ENCODE results near the gene NFIA. TPM values are rescaled to one million over a fixed set of nuclear protein-coding genes. Genes with fewer than 3 reads are reported as not detected.

The NFIA gene
- total and polyA plus RNA-seq, 4 experiments from 2014 or later: 5.1 to 7.3 (median 6.7) TPM

DNA sequence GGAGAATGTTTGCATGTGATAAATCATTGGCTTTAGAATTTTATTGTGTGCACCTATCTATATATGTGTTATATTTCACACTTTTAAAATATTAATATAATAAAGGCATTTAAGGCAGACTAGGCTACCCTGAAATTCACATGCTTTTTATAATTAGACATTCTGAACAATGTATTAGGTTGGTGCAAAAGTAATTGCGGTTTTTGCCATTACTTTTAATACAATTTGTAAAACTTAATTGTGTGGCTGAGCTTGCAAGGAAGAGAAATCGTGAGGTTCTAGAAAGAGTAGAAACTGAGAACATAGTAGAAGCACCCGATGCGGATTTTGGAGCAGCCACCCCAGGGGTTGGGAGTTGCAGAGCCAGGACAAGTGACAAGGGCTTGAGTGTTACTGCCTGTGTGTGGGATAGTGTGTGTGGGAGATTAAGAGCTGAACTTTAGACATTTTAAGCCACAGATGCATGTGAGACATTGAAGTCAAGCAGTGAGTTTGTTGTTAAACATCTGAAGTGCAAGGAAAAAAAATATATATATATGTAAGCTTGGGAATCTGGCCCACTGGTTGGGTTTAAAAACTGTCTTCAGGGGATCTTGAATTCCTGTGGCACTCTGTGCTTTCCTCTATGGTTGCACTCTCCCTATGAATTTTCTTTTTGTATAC is 398.0 kb downstream of the NFIA start:
- no peaks in the 10 kb centered on the region for H3K36me3 ChIP-seq (ENCODE audit: insufficient read depth, low read length)

DNA sequence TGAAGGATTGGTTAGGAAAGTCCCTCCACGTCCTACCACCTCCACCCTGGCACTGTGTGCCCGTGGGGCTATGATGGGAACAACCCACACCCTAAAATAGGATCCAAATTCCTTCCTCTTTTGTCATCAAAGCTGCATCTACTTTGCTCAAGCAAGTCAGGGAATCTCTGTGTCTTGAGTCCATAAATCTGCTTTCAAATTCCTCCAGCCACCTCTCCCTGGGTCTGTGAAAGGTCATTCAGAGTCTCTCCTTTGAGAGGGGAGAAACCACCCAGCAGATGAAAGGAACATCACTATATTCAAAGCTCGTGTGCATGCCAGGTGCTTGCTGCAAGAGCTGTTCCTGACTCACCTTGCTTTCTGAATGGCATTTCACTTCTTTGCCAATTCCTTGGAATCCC is 399.0 kb downstream of the NFIA start:
- H3K4me1 Mint-ChIP-seq: no peaks in the 10 kb centered on the region
- intact Hi-C loops (cut with micrococcal nuclease): no loop called here
- H3K4me1 ChIP-seq (ENCODE audit: insufficient read depth, low read length): no peaks in the 10 kb centered on the region
- H3K9me3 ChIP-seq (ENCODE audit: control insufficient read depth in 1 of 2, low read length in 2 of 2): no peaks in the 10 kb centered on the region
- no peak overlapping the region for H3K27ac ChIP-seq (ENCODE audit: low read depth, low read length)
- no peak overlapping the region for H3K4me3 Mint-ChIP-seq
- peaks cover 0 to 2% (median 0%) of the 10 kb centered on the region in 8 donors for H3K9me3 Mint-ChIP-seq
- no peak for DNase-seq
- no peaks in the 10 kb centered on the region for H3K27me3 ChIP-seq (ENCODE audit: insufficient read depth, low read length)
- H3K27ac Mint-ChIP-seq: no peak overlapping the region
- ChIA-PET POLR2A (ENCODE audit: partially characterized antibody) (no interaction called here), CTCF (ENCODE audit: partially characterized antibody) (no interaction called here)
- H3K36me3 ChIP-seq (ENCODE audit: insufficient read depth, low read length): no peaks in the 10 kb centered on the region
- H3K27me3 Mint-ChIP-seq: peaks cover 9 to 15% of the 10 kb centered on the region in 2 donors
- no peaks in the 10 kb centered on the region for H3K36me3 Mint-ChIP-seq
- H3K4me3 ChIP-seq (ENCODE audit: low read length in 2 of 2): no peak overlapping the region

More for the DNA sequence above, 398.0 kb downstream of the NFIA start:
- H3K27ac Mint-ChIP-seq: no peak overlapping the region
- H3K4me1 Mint-ChIP-seq: no peaks in the 10 kb centered on the region
- no peak overlapping the region for H3K4me3 ChIP-seq (ENCODE audit: low read length in 2 of 2)
- H3K27me3 ChIP-seq (ENCODE audit: insufficient read depth, low read length): no peaks in the 10 kb centered on the region
- intact Hi-C loops (cut with micrococcal nuclease): no loop called here
- H3K27me3 Mint-ChIP-seq: peaks cover 10 to 19% of the 10 kb centered on the region in 2 donors
- no peak overlapping the region for H3K4me3 Mint-ChIP-seq
- no peaks in the 10 kb centered on the region for H3K4me1 ChIP-seq (ENCODE audit: insufficient read depth, low read length)
- H3K9me3 Mint-ChIP-seq: peaks cover 0 to 2% (median 0%) of the 10 kb centered on the region in 8 donors
- no peaks in the 10 kb centered on the region for H3K36me3 Mint-ChIP-seq
- DNase-seq: no peak
- H3K27ac ChIP-seq (ENCODE audit: low read depth, low read length): no peak overlapping the region
- no peaks in the 10 kb centered on the region for H3K9me3 ChIP-seq (ENCODE audit: control insufficient read depth in 1 of 2, low read length in 2 of 2)
- POLR2A ChIA-PET (ENCODE audit: partially characterized antibody): no interaction called here
- CTCF ChIA-PET (ENCODE audit: partially characterized antibody): no interaction called here

DNA sequence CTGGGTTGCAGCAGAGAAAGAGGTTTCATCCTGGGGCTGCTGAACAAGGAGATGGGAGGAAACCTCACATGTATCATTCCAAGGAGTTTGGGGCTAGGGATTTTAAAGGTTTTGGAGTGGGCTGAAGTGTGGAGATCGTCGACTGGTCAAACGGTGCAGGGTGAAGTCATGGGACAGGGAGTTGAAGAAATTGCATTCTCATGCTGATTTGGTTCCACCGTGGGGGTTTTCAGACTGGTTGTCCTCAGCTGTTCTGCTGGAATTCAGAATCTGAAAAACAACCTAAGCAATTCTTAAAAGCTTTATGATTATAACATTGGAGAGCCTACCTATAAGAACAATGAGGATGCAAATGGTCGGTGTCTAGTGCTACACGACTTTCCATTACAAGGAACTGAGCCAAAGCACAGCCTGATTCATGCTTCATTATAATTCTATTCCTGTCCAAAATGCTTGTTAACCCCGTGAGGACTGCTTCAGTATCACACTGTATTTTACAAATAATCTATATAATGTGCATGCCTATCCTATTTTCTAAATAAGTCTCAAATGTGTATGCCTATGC is 399.9 kb downstream of the NFIA start:
- H3K27me3 Mint-ChIP-seq: peaks cover 6 to 15% of the 10 kb centered on the region in 2 donors
- Histone ChIP-seq H3K4me1 (ENCODE audit: insufficient read depth, low read length) (no peaks in the 10 kb centered on the region), H3K27ac (ENCODE audit: low read depth, low read length) (no peak overlapping the region), H3K27me3 (ENCODE audit: insufficient read depth, low read length) (no peaks in the 10 kb centered on the region), H3K36me3 (ENCODE audit: insufficient read depth, low read length) (no peaks in the 10 kb centered on the region), H3K4me3 (ENCODE audit: low read length in 2 of 2) (no peak overlapping the region), H3K9me3 (ENCODE audit: control insufficient read depth in 1 of 2, low read length in 2 of 2) (no peaks in the 10 kb centered on the region)
- DNase-seq: no peak
- no peaks in the 10 kb centered on the region for H3K4me1 Mint-ChIP-seq
- ChIA-PET POLR2A (ENCODE audit: partially characterized antibody) (no interaction called here), CTCF (ENCODE audit: partially characterized antibody) (no interaction called here)
- H3K4me3 Mint-ChIP-seq: no peak overlapping the region
- H3K36me3 Mint-ChIP-seq: no peaks in the 10 kb centered on the region
- intact Hi-C loops (cut with micrococcal nuclease): no loop called here
- H3K9me3 Mint-ChIP-seq: peaks cover 0 to 2% (median 0%) of the 10 kb centered on the region in 8 donors
- H3K27ac Mint-ChIP-seq: no peak overlapping the region

DNA sequence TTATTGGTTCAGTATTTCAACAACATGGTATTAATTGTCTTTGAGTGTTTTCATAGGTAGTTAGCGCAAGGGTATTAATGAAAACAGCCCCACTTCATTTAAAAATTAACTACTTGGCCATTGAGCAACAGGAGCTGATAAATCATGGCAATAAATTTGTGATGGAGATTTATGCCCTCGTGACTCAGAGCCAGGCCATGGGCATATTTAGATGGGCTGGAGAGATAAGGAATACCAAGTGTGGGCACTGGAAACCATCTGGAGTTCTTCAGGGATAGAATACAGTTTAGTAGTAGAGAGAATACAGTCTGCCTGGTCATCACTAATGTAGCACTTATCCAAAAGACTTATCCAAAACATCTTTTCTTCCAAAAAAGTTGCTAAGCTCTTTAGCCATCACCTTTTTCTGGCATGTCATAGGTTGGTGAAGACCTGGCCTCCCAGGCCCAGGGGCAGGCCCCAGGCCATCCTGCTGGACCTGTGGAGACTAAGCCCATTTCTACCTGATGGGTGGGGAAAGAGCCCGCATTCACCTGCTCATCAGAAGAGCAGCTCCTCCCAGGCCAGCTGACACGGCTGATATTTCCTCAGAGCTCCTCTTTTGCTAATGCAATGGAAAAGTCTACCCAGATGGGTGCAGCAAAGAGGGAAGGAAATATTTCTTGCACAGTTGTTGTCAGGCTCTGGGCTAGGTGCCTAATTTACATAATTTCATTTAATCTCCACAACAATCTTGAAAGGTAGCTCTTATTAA is 404.6 kb downstream of the NFIA start:
- intact Hi-C loops (cut with micrococcal nuclease): no loop called here
- Mint-ChIP-seq H3K36me3 (no peaks in the 10 kb centered on the region), H3K27ac (no peak overlapping the region), H3K27me3 (peaks cover 3 to 6% of the 10 kb centered on the region in 2 donors), H3K4me1 (no peaks in the 10 kb centered on the region), H3K4me3 (no peak overlapping the region), H3K9me3 (no peaks in the 10 kb centered on the region)
- no peaks in the 10 kb centered on the region for H3K9me3 ChIP-seq (ENCODE audit: control insufficient read depth in 1 of 2, low read length in 2 of 2)
- H3K4me1 ChIP-seq (ENCODE audit: insufficient read depth, low read length): no peaks in the 10 kb centered on the region
- POLR2A ChIA-PET (ENCODE audit: partially characterized antibody): no interaction called here
- DNase-seq: no peak
- CTCF ChIA-PET (ENCODE audit: partially characterized antibody): no interaction called here
- no peak overlapping the region for H3K27ac ChIP-seq (ENCODE audit: low read depth, low read length)
- no peaks in the 10 kb centered on the region for H3K27me3 ChIP-seq (ENCODE audit: insufficient read depth, low read length)
- no peaks in the 10 kb centered on the region for H3K36me3 ChIP-seq (ENCODE audit: insufficient read depth, low read length)
- H3K4me3 ChIP-seq (ENCODE audit: low read length in 2 of 2): no peak overlapping the region

DNA sequence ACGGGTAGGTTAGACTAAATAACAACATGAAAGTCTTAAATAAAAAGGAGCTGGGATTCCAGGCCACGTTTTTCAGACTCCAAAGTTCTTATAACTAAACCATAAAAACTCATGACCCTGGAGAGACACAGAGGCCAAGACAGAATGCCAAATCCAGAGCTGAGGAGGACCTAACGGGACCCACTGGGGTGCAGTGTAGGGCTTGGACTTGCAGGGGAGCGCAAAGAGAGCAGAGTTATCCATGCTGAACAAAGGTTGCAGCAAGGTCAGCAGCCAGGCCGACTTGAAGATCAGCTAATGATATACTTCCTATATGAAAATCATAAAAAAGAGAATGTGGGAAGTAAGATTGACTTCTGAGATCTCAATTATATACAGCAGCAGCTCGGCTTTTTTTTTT is 405.4 kb downstream of the NFIA start:
- H3K36me3 ChIP-seq (ENCODE audit: insufficient read depth, low read length): no peaks in the 10 kb centered on the region
- CTCF ChIA-PET (ENCODE audit: partially characterized antibody): no interaction called here

DNA sequence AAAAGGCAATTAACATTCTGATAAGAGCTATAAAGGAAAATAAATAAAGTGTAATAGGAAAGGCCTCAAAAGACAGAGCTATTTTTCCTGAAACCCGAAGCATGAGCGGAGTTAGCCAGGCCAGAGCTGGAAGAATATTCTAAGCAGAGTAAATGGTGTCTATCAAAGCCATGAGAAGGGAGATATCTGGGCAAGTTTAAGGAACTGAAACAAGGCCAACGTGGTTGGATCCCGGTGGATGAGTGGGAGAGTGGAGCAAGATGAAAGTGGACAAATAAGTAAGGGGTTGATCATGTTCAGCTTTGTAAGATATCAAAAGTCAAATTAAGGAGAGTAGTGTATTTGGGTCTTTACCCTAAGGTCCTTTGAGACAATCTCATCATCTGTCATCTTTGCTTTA is 408.6 kb downstream of the NFIA start:
- Histone ChIP-seq H3K27ac (ENCODE audit: low read depth, low read length) (no peak overlapping the region), H3K9me3 (ENCODE audit: control insufficient read depth in 1 of 2, low read length in 2 of 2) (no peaks in the 10 kb centered on the region), H3K27me3 (ENCODE audit: insufficient read depth, low read length) (no peaks in the 10 kb centered on the region), H3K36me3 (ENCODE audit: insufficient read depth, low read length) (no peaks in the 10 kb centered on the region), H3K4me1 (ENCODE audit: insufficient read depth, low read length) (no peaks in the 10 kb centered on the region), H3K4me3 (ENCODE audit: low read length in 2 of 2) (no peak overlapping the region)
- no peak overlapping the region for H3K27ac Mint-ChIP-seq
- no peaks in the 10 kb centered on the region for H3K9me3 Mint-ChIP-seq
- H3K4me1 Mint-ChIP-seq: no peaks in the 10 kb centered on the region
- ChIA-PET CTCF (ENCODE audit: partially characterized antibody) (no interaction called here), POLR2A (ENCODE audit: partially characterized antibody) (no interaction called here)
- DNase-seq: no peak
- no peaks in the 10 kb centered on the region for H3K27me3 Mint-ChIP-seq
- intact Hi-C loops (cut with micrococcal nuclease): no loop called here
- H3K36me3 Mint-ChIP-seq: no peaks in the 10 kb centered on the region
- no peak overlapping the region for H3K4me3 Mint-ChIP-seq

More for the DNA sequence above, 405.4 kb downstream of the NFIA start:
- peaks cover 3% of the 10 kb centered on the region in 2 donors for H3K27me3 Mint-ChIP-seq
- H3K4me1 ChIP-seq (ENCODE audit: insufficient read depth, low read length): no peaks in the 10 kb centered on the region
- H3K4me3 ChIP-seq (ENCODE audit: low read length in 2 of 2): no peak overlapping the region
- no peaks in the 10 kb centered on the region for H3K27me3 ChIP-seq (ENCODE audit: insufficient read depth, low read length)
- no peaks in the 10 kb centered on the region for H3K36me3 Mint-ChIP-seq
- intact Hi-C loops (cut with micrococcal nuclease): no loop called here
- H3K9me3 Mint-ChIP-seq: no peaks in the 10 kb centered on the region
- H3K4me1 Mint-ChIP-seq: no peaks in the 10 kb centered on the region
- POLR2A ChIA-PET (ENCODE audit: partially characterized antibody): interaction anchor here (0.6 kb wide), 1 partner anchor 114 kb away, joined by 4 read pairs; no protein-coding TSS in a partner anchor
- H3K27ac ChIP-seq (ENCODE audit: low read depth, low read length): no peak overlapping the region
- H3K27ac Mint-ChIP-seq: no peak overlapping the region
- no peak overlapping the region for H3K4me3 Mint-ChIP-seq
- no peaks in the 10 kb centered on the region for H3K9me3 ChIP-seq (ENCODE audit: control insufficient read depth in 1 of 2, low read length in 2 of 2)
- DNase-seq: no peak

DNA sequence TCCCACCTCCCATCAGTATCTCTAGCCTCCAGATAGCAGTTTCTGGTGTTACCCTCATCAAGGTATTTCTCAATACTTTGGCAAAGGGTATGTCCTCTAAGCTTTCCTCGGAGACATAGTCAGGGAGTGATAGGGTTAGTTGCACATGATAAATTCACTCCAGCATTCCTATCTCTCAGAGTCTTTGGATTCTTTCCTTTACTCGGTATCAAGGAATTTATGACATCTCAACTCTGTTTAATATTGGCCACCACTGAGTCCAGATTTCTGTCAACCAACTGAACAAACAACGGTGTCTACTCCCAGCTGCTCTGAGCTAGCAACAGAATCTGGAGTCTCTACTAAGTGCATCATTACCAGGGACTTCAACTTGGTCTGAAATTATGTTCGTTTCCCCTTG is 409.1 kb downstream of the NFIA start:
- H3K4me3 ChIP-seq (ENCODE audit: low read length in 2 of 2): no peak overlapping the region
- no peaks in the 10 kb centered on the region for H3K9me3 ChIP-seq (ENCODE audit: control insufficient read depth in 1 of 2, low read length in 2 of 2)
- H3K27me3 ChIP-seq (ENCODE audit: insufficient read depth, low read length): no peaks in the 10 kb centered on the region
- intact Hi-C loops (cut with micrococcal nuclease): no loop called here
- no peak for DNase-seq
- ChIA-PET POLR2A (ENCODE audit: partially characterized antibody) (no interaction called here), CTCF (ENCODE audit: partially characterized antibody) (no interaction called here)
- no peaks in the 10 kb centered on the region for H3K9me3 Mint-ChIP-seq
- H3K36me3 Mint-ChIP-seq: no peaks in the 10 kb centered on the region
- no peak overlapping the region for H3K4me3 Mint-ChIP-seq
- H3K4me1 ChIP-seq (ENCODE audit: insufficient read depth, low read length): no peaks in the 10 kb centered on the region
- no peak overlapping the region for H3K27ac Mint-ChIP-seq
- no peak overlapping the region for H3K27ac ChIP-seq (ENCODE audit: low read depth, low read length)
- no peaks in the 10 kb centered on the region for H3K36me3 ChIP-seq (ENCODE audit: insufficient read depth, low read length)
- H3K27me3 Mint-ChIP-seq: no peaks in the 10 kb centered on the region
- no peaks in the 10 kb centered on the region for H3K4me1 Mint-ChIP-seq

All from CD4-positive, alpha-beta memory T cell (primary cell).